Natural killer cell (primary cell): ENCODE results near the gene HIVEP3. TPM values are rescaled to one million over a fixed set of nuclear protein-coding genes. Genes with fewer than 3 reads are reported as not detected.
"Not testable (repeated sequence)": the region's sequence is repeated elsewhere in the genome, so short reads cannot be mapped to it uniquely, and the experiment has no call there.

ENCODE experiments used
- ATAC-seq, 3 donors: fragments of 150-1000 bp in 2 of 3; fragments of 200-7000 bp in 1 of 3; cut with Tn5 transposase; 1 replicate in 1 of 3; 2 replicates in 2 of 3; pipeline ENCODE4 v1.10.0; 2021; ENCODE audit warnings: mild to moderate bottlenecking in 2 of 3, moderate library complexity in 2 of 3
- DNase-seq, 2 donors: peaks; one replicate each; pipeline versions ENCODE4 v3.0.0 to v3.0.0-alpha.2; 2013 to 2021; ENCODE audit warnings: mixed read lengths in 1 of 2
- H3K27ac ChIP-seq: one replicate; pipeline ENCODE4 v1.5.1; 2013; ENCODE audit warnings: mild to moderate bottlenecking, low read length
- H3K27me3 ChIP-seq: one replicate; pipeline ENCODE4 v1.6.1; 2013; ENCODE audit warnings: low read length; ENCODE audit not compliant: control insufficient read depth, insufficient read depth
- H3K36me3 ChIP-seq: one replicate; pipeline ENCODE4 v1.6.1; 2013; ENCODE audit warnings: low read length; ENCODE audit not compliant: control insufficient read depth, insufficient read depth
- H3K4me1 ChIP-seq: one replicate; pipeline ENCODE4 v1.6.1; 2013; ENCODE audit warnings: low read length; ENCODE audit not compliant: control insufficient read depth, insufficient read depth
- H3K4me3 ChIP-seq: one replicate; pipeline ENCODE4 v1.5.1; 2013; ENCODE audit warnings: low read length
- H3K9me3 ChIP-seq: one replicate; pipeline ENCODE4 v1.6.1; 2013; ENCODE audit warnings: low read length; ENCODE audit not compliant: control insufficient read depth, insufficient read depth
- H3K27ac Mint-ChIP-seq, 2 donors: one replicate each; pipeline ENCODE4 v1.8.0; 2022; ENCODE audit warnings: mild to moderate bottlenecking in 2 of 2, mixed read lengths in 2 of 2, moderate library complexity in 1 of 2
- H3K27me3 Mint-ChIP-seq, 2 donors: one replicate each; pipeline ENCODE4 v1.8.0; 2022; ENCODE audit warnings: low read depth in 2 of 2, mixed read lengths in 2 of 2
- H3K36me3 Mint-ChIP-seq: one replicate; pipeline ENCODE4 v1.8.0; 2022; ENCODE audit warnings: mixed read lengths
- H3K4me1 Mint-ChIP-seq, 2 donors: one replicate each; pipeline ENCODE4 v1.8.0; 2022; ENCODE audit warnings: mixed read lengths in 2 of 2
- H3K4me3 Mint-ChIP-seq: one replicate; pipeline ENCODE4 v1.8.0; 2022; ENCODE audit warnings: mild to moderate bottlenecking, moderate library complexity, mixed read lengths
- H3K9me3 Mint-ChIP-seq, 2 donors: one replicate each; pipeline ENCODE4 v1.8.0; 2022; ENCODE audit warnings: mixed read lengths in 2 of 2
- WGBS: methylation state at CpG from one replicate; pipeline ENCODE4 v1.1.7; 2013; ENCODE audit warnings: missing lambda C conversion rate; ENCODE audit not compliant: insufficient coverage; 5-methylcytosine and 5-hydroxymethylcytosine counted together
- intact Hi-C: fragments of 100-400 bp; cut with micrococcal nuclease; formaldehyde crosslinking; loops from one replicate; pipeline ENCODE4 v1.14.2; 2022
- total RNA-seq, 4 donors: library from RNA; stranded (reverse); fragments of 120-200 nt in 1 of 4; gene quantifications; one replicate each; pipeline versions ENCODE4 v1.2.3 to v1.2.4, GENCODE V29; 2013 to 2022
- TF ChIP-seq, protein P1 (sequence below): fragments of 200-600 bp; IDR thresholded peaks from one replicate; pipeline ENCODE4 v1.8.0; 2022; ENCODE audit warnings: antibody characterized with exemption

Gene HIVEP3
- total RNA-seq, 3 donors from 2014 or later (not counting 1 experiment from before 2014, with no cell fraction given), result 26.2 to 35.2 (median 29.8) TPM

DNA sequence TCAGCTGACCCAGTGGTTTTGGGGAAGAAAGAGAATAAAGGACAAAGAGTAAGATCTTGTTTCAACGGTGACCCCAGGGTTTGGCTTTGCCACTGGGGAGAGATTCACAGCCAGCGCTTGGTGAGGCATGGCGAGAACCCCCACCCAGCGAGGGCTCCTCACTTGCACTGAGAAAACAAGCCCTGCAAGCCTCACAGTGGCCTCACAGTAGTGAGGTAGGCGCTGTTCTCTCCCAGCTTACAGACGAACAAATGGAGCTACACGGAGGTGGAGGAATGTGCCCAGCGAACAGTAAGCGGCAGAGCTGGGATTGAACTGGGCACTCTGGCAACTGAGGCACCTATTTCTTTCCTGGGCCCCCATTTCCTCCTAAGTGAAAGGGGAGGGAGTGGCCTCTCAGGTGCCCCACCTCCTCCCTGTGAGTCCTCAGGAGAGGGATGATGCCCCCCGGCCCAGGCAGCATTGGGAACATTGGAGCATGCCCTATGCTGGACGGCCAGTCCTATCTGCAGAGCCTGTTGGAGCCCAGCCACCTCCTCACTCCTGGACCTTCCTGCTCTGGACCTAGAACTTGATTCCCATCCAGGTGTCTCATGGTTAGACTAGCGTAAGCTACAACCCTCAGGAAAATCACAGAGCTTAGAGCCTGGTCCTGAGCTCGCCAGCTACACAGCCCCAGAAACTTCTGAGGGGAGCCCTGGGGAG lies 360.8 kb downstream of the HIVEP3 start:
- no peaks in the 10 kb centered on the region for H3K9me3 ChIP-seq
- Mint-ChIP-seq H3K36me3 (peaks cover 16% of the 10 kb centered on the region), H3K27ac (no peak overlapping the region), H3K4me3 (no peak overlapping the region), H3K9me3 (peaks cover 2 to 6% of the 10 kb centered on the region in 2 donors), H3K4me1 (peaks cover 7 to 9% of the 10 kb centered on the region in 2 donors), H3K27me3 (no peaks in the 10 kb centered on the region)
- no peak for DNase-seq
- no peak for ATAC-seq
- H3K4me1 ChIP-seq, result no peaks in the 10 kb centered on the region
- H3K36me3 ChIP-seq, result peaks cover 3% of the 10 kb centered on the region
- TF ChIP-seq, protein P1, sequence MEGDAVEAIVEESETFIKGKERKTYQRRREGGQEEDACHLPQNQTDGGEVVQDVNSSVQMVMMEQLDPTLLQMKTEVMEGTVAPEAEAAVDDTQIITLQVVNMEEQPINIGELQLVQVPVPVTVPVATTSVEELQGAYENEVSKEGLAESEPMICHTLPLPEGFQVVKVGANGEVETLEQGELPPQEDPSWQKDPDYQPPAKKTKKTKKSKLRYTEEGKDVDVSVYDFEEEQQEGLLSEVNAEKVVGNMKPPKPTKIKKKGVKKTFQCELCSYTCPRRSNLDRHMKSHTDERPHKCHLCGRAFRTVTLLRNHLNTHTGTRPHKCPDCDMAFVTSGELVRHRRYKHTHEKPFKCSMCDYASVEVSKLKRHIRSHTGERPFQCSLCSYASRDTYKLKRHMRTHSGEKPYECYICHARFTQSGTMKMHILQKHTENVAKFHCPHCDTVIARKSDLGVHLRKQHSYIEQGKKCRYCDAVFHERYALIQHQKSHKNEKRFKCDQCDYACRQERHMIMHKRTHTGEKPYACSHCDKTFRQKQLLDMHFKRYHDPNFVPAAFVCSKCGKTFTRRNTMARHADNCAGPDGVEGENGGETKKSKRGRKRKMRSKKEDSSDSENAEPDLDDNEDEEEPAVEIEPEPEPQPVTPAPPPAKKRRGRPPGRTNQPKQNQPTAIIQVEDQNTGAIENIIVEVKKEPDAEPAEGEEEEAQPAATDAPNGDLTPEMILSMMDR, result no peak
- intact Hi-C loops, result no loop called here
- 92% methylated on average over 13 of the region's 13 CpGs for WGBS
- H3K4me3 ChIP-seq, result no peak overlapping the region
- H3K27me3 ChIP-seq, result no peaks in the 10 kb centered on the region
- no peak overlapping the region for H3K27ac ChIP-seq

GRCh38 chr1:41554746-41555145 lies 364.0 kb downstream of the HIVEP3 start:
- H3K9me3 Mint-ChIP-seq, H3K4me1 ChIP-seq, H3K27me3 ChIP-seq, H3K4me3 Mint-ChIP-seq, ATAC-seq, H3K4me3 ChIP-seq, DNase-seq, H3K4me1 Mint-ChIP-seq, H3K27ac ChIP-seq, H3K9me3 ChIP-seq, H3K27me3 Mint-ChIP-seq, intact Hi-C loops, H3K27ac Mint-ChIP-seq, H3K36me3 ChIP-seq: not testable (repeated sequence)
- H3K36me3 Mint-ChIP-seq, result peaks cover 16% of the 10 kb centered on the region
- WGBS, result 99% methylated on average over 5 of the region's 5 CpGs

DNA sequence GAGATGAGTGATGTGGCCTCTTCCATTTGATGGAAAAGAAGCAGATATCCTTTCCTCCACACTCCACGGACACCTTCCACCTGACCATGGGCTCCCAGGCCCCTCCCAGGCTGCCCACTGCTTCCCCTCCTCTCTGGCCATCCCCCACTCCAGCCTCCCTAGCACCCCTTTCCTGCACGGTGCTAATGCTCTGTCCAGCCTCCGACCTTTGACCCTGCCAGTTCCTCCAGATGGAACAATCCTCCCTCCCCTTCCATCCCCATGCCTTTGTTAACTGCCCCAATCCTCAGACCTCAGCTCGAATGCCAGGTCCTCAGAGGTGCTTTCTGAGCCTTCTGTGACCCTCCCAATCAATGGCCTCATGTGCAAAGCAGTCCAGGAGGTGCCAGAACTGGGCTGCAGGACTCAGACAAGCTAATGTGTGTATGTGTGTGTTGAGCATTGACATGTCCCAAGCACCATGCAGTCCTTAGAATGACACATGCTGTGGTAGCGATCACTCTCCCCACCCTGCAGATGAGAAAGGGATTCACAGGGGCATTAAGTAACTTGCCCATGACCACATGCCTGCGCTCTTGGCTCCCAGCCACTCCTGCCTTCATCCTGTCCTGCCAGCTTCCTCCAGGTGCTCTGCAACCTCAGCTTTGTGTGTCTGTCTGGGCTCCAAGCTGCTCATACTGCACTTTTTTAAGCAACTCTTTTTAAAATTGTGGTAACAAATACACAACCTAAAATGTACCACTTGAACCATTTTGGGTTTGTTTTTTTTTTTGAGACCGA lies 370.8 kb downstream of the HIVEP3 start:
- no peak overlapping the region for H3K27ac ChIP-seq
- Mint-ChIP-seq H3K4me1 (peaks cover 0 to 16% of the 10 kb centered on the region in 2 donors), H3K4me3 (no peak overlapping the region), H3K27ac (no peak overlapping the region), H3K36me3 (no peaks in the 10 kb centered on the region), H3K9me3 (peaks cover 3% of the 10 kb centered on the region in 2 donors), H3K27me3 (no peaks in the 10 kb centered on the region)
- H3K36me3 ChIP-seq, result no peaks in the 10 kb centered on the region
- DNase-seq (no peak), ATAC-seq (no peak)
- H3K4me1 ChIP-seq, result no peaks in the 10 kb centered on the region
- intact Hi-C loops, result no loop called here
- TF ChIP-seq, protein P1, result no peak
- H3K4me3 ChIP-seq, result no peak overlapping the region
- no peaks in the 10 kb centered on the region for H3K27me3 ChIP-seq
- peaks cover 6% of the 10 kb centered on the region for H3K9me3 ChIP-seq
- 80% methylated on average over 7 of the region's 7 CpGs for WGBS

- intact Hi-C loops, result no loop called here
- Mint-ChIP-seq H3K9me3 (peaks cover 3% of the 10 kb centered on the region in 2 donors), H3K27ac (no peak overlapping the region), H3K4me1 (peaks cover 0 to 16% of the 10 kb centered on the region in 2 donors), H3K36me3 (no peaks in the 10 kb centered on the region), H3K27me3 (no peaks in the 10 kb centered on the region), H3K4me3 (no peak overlapping the region)
- Histone ChIP-seq H3K27ac (no peak overlapping the region), H3K36me3 (no peaks in the 10 kb centered on the region), H3K27me3 (no peaks in the 10 kb centered on the region), H3K9me3 (peaks cover 6% of the 10 kb centered on the region), H3K4me1 (no peaks in the 10 kb centered on the region), H3K4me3 (no peak overlapping the region)
- no peak for DNase-seq
- TF ChIP-seq, protein P1, result no peak
- no peak for ATAC-seq
- 96% methylated on average over 6 of the region's 6 CpGs for WGBS
Measured at GRCh38 chr1:41547336-41547735, 371.4 kb downstream of the HIVEP3 start.
